Neural crest cell (in vitro differentiated cells): ENCODE results near the gene RNF38. TPM values are rescaled to one million over a fixed set of nuclear protein-coding genes. Genes with fewer than 3 reads are reported as not detected.
A peak's percentile ranks its signal among the peaks of the same experiment; 100 is the strongest.
"Not testable (repeated sequence)": the region's sequence is repeated elsewhere in the genome, so short reads cannot be mapped to it uniquely, and the experiment has no call there.

Source experiments
- DNase-seq: peaks from one replicate; pipeline ENCODE4 v3.0.0; 2021; ENCODE audit warnings: low read depth, mixed read lengths, low spot score
- H3K27ac Mint-ChIP-seq: one replicate; pipeline ENCODE4 v1.8.0; 2021; ENCODE audit warnings: mild to moderate bottlenecking, mixed read lengths; ENCODE audit not compliant: unreplicated experiment
- H3K27me3 Mint-ChIP-seq: 2 replicates; pipeline ENCODE4 v1.8.0; 2021; ENCODE audit warnings: low read depth, mild to moderate bottlenecking, mixed read lengths
- H3K36me3 Mint-ChIP-seq: 2 replicates; pipeline ENCODE4 v1.8.0; 2021; ENCODE audit warnings: low read depth, mild to moderate bottlenecking, mixed read lengths
- H3K4me1 Mint-ChIP-seq: 2 replicates; pipeline ENCODE4 v1.8.0; 2021; ENCODE audit warnings: mixed read lengths
- H3K4me3 Mint-ChIP-seq: one replicate; pipeline ENCODE4 v1.8.0; 2021; ENCODE audit warnings: mild to moderate bottlenecking, mixed read lengths
- H3K9me3 Mint-ChIP-seq: 2 replicates; pipeline ENCODE4 v1.8.0; 2021; ENCODE audit warnings: mixed read lengths
- CTCF ChIP-seq: fragments of 200-600 bp; sonication (generic); conservative IDR thresholded peaks from 2 replicates; pipeline ENCODE4 v1.5.0; 2021; ENCODE audit warnings: antibody characterized with exemption, mild to moderate bottlenecking
- total RNA-seq: library from RNA; stranded (reverse); gene quantifications from 2 replicates; pipeline ENCODE4 v1.2.1, GENCODE V29; 2021

The RNF38 gene
- total RNA-seq, 1 donor from 2014 or later, result 55.7 TPM

- Mint-ChIP-seq H3K27ac (no peak overlapping the region), H3K4me3 (no peak overlapping the region)
These were observed 68.1 kb downstream of the RNF38 start for GRCh38 chr9:36332006-36332405.

GRCh38 chr9:36328798-36329411 lies 71.2 kb downstream of the RNF38 start:
- no peak overlapping the region for H3K27ac Mint-ChIP-seq
- H3K9me3 Mint-ChIP-seq, result no peaks in the 10 kb centered on the region
- H3K4me3 Mint-ChIP-seq, result peak overlapping the region; percentile 7
- H3K36me3 Mint-ChIP-seq, result no peaks in the 10 kb centered on the region
- H3K27me3 Mint-ChIP-seq, result no peaks in the 10 kb centered on the region
- TF ChIP-seq CTCF, result peak; percentile 93
- H3K4me1 Mint-ChIP-seq, result peaks cover 10% of the 10 kb centered on the region
- peak; percentile 51 for DNase-seq

More at GRCh38 chr9:36332006-36332405, 68.1 kb downstream of the RNF38 start:
- Mint-ChIP-seq H3K27me3 (no peaks in the 10 kb centered on the region), H3K36me3 (peaks cover 7% of the 10 kb centered on the region), H3K9me3 (no peaks in the 10 kb centered on the region), H3K4me1 (peaks cover 10% of the 10 kb centered on the region)
- no peak for TF ChIP-seq CTCF
- no peak for DNase-seq

GRCh38 chr9:36325081-36325828 lies 74.8 kb downstream of the RNF38 start:
- no peaks in the 10 kb centered on the region for H3K36me3 Mint-ChIP-seq
- peaks cover 10% of the 10 kb centered on the region for H3K4me1 Mint-ChIP-seq
- no peak overlapping the region for H3K4me3 Mint-ChIP-seq
- no peaks in the 10 kb centered on the region for H3K27me3 Mint-ChIP-seq
- no peak for TF ChIP-seq CTCF
- H3K9me3 Mint-ChIP-seq, result peaks cover 2% of the 10 kb centered on the region
- no peak overlapping the region for H3K27ac Mint-ChIP-seq
- DNase-seq, result no peak

GRCh38 chr9:36323926-36324325 lies 76.1 kb downstream of the RNF38 start:
- Mint-ChIP-seq H3K36me3 (no peaks in the 10 kb centered on the region), H3K9me3 (peaks cover 2% of the 10 kb centered on the region), H3K4me3 (no peak overlapping the region), H3K27me3 (no peaks in the 10 kb centered on the region), H3K27ac (no peak overlapping the region), H3K4me1 (peaks cover 11% of the 10 kb centered on the region)
- TF ChIP-seq CTCF, result no peak
- DNase-seq, result no peak

GRCh38 chr9:36322462-36322861 lies 77.6 kb downstream of the RNF38 start:
- Mint-ChIP-seq H3K9me3 (peaks cover 2% of the 10 kb centered on the region), H3K36me3 (no peaks in the 10 kb centered on the region), H3K27me3 (no peaks in the 10 kb centered on the region), H3K4me1 (peaks cover 11% of the 10 kb centered on the region), H3K4me3 (no peak overlapping the region), H3K27ac (no peak overlapping the region)
- DNase-seq, result no peak
- TF ChIP-seq CTCF, result no peak

- H3K36me3 Mint-ChIP-seq, DNase-seq, H3K4me3 Mint-ChIP-seq, H3K9me3 Mint-ChIP-seq, H3K27ac Mint-ChIP-seq, H3K27me3 Mint-ChIP-seq: not testable (repeated sequence)
- H3K4me1 Mint-ChIP-seq, result peaks cover 12% of the 10 kb centered on the region
These were observed 78.2 kb downstream of the RNF38 start for GRCh38 chr9:36321903-36322302.
